ENCODE results near the gene GCFC2. TPM values are rescaled to one million over a fixed set of nuclear protein-coding genes. Genes with fewer than 3 reads are reported as not detected.

GCFC2 gene
- polyA plus RNA-seq, 3 donors = 5.5 to 10.9 (median 9.0) TPM

DNA sequence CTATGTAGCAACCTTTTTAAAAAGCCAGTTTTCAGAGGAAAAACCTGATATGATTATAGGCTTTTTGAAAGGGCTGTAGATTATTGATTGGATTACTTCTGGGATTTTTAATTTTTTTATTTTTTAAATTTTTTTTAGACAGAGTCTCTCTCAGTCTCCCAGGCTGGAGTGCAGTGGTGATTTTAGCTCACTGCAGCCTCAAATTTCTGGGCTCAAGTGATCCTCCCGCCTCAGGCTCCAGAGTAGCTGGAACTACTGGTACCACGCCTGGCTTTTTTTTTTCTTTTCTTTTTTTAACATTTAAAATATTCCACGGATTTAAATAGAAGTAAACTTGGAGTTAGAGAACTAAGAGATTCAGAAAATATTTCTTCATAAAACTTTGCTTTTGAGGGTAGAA is 62.9 kb downstream of the GCFC2 start:
- Histone ChIP-seq H3K4me1 (ENCODE audit: control insufficient read depth in 1 of 2, insufficient read depth in 2 of 2, low read length in 2 of 2) (peaks cover 8 to 10% of the 10 kb centered on the region in 2 donors), H3K4me3 (replicated peaks in 1 of 3; ENCODE audit: low read depth in 2 of 3, low read length in 3 of 3) (peak overlapping the region in 1 of 3 experiments; percentile 94), H3K79me2 (ENCODE audit: insufficient read depth, low read length) (peaks cover 13% of the 10 kb centered on the region), H3K4me2 (replicated peaks; ENCODE audit: extremely low read depth, low read length, poor library complexity, severe bottlenecking) (peak overlapping the region; percentile 86), H3K9ac (ENCODE audit: insufficient read depth, low read length, poor library complexity, severe bottlenecking) (peak overlapping the region; percentile 88), H3K9me3 (replicated peaks in 1 of 2; ENCODE audit: control insufficient read depth in 1 of 2, insufficient read depth in 1 of 2, low read length in 2 of 2) (no peaks in the 10 kb centered on the region), H3K27ac (ENCODE audit: low read depth in 1 of 2, low read length in 2 of 2) (no peak overlapping the region), H3K27me3 (ENCODE audit: control insufficient read depth in 2 of 2, insufficient read depth in 2 of 2, low read length in 2 of 2) (no peaks in the 10 kb centered on the region), H2AFZ (ENCODE audit: insufficient read depth, low read depth, low read length, poor library complexity, severe bottlenecking) (peak overlapping the region; percentile 98), H4K20me1 (ENCODE audit: insufficient read depth, low read length) (no peaks in the 10 kb centered on the region), H3K36me3 (replicated peaks in 1 of 2; ENCODE audit: control insufficient read depth in 1 of 2, insufficient read depth in 2 of 2, low read length in 2 of 2) (peaks cover 31 to 42% of the 10 kb centered on the region in 2 donors)
- H3K36me3 Mint-ChIP-seq = peaks cover 34 to 35% of the 10 kb centered on the region in 2 donors
- peaks cover 6% of the 10 kb centered on the region for H3K4me1 Mint-ChIP-seq
- peaks cover 0 to 3% (median 0%) of the 10 kb centered on the region in 7 donors for H3K9me3 Mint-ChIP-seq
- H3K27ac Mint-ChIP-seq = no peak overlapping the region
- WGBS (ENCODE audit: insufficient coverage) = no CpG with 5 or more reads among the region's 3 CpGs
- intact Hi-C loops (cut with micrococcal nuclease) = no loop called here
- DNase-seq = no peak
- peak overlapping the region; percentile 92 for H3K4me3 Mint-ChIP-seq
- TF ChIP-seq, protein P1, sequence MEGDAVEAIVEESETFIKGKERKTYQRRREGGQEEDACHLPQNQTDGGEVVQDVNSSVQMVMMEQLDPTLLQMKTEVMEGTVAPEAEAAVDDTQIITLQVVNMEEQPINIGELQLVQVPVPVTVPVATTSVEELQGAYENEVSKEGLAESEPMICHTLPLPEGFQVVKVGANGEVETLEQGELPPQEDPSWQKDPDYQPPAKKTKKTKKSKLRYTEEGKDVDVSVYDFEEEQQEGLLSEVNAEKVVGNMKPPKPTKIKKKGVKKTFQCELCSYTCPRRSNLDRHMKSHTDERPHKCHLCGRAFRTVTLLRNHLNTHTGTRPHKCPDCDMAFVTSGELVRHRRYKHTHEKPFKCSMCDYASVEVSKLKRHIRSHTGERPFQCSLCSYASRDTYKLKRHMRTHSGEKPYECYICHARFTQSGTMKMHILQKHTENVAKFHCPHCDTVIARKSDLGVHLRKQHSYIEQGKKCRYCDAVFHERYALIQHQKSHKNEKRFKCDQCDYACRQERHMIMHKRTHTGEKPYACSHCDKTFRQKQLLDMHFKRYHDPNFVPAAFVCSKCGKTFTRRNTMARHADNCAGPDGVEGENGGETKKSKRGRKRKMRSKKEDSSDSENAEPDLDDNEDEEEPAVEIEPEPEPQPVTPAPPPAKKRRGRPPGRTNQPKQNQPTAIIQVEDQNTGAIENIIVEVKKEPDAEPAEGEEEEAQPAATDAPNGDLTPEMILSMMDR (IDR thresholded peaks at IDR 0.05) = no peak
- H3K27me3 Mint-ChIP-seq (ENCODE audit: low read depth in 3 of 3) = no peaks in the 10 kb centered on the region

DNA sequence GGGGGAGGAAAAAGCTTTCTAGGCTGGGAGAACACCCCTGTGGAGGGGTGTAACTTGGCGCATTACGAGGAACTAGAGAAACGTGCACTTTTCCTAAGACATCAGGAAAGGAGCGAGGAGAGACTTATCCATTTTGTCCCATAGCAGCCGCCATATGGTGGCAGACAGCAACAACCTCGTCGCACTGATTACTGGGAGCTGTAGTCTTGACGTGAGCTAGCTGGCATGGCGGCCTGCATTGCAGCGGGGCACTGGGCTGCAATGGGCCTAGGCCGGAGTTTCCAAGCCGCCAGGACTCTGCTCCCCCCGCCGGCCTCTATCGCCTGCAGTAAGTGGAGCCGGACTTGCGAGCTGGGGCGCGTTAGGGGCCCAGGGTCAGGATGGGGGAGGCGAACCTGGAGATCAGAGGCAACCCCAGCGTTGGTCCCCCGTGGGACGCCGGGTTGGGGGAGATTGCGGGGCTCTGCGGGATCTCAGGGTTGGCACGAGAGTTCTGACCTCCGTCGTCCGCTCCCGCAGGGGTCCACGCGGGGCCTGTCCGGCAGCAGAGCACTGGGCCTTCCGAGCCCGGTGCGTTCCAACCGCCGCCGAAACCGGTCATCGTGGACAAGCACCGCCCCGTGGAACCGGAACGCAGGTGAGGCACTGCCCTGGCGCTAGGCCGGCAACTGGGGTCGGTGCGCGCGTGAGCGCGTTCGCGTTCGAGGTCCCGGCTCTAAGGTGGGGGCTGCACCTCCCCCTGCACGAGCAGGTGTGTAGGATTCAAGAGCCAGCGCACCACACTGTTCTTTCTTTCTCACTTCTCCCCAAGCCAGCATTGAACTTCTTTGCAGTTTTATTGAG is 63.9 kb downstream of the GCFC2 start, which contains the start of gene MRPL19:
TSS of gene MRPL19 (plus strand) at position 201 of the 843 bp plus-strand sequence. CDS start at position 226, 25 bp downstream.
- DNase-seq = peak; percentile 66 to 79 (median 79)
- Mint-ChIP-seq H3K9me3 (peaks cover 0 to 3% (median 0%) of the 10 kb centered on the region in 7 donors), H3K27me3 (ENCODE audit: low read depth in 3 of 3) (no peaks in the 10 kb centered on the region), H3K36me3 (peaks cover 26 to 27% of the 10 kb centered on the region in 2 donors), H3K4me1 (peaks cover 6% of the 10 kb centered on the region), H3K4me3 (peak within 1 kb of the TSS; percentile 92), H3K27ac (peak within 1 kb of the TSS in 5 of 7 donors; percentile 54 to 88 (median 79))
- H3K27me3 ChIP-seq (ENCODE audit: control insufficient read depth in 2 of 2, insufficient read depth in 2 of 2, low read length in 2 of 2) = no peaks in the 10 kb centered on the region
- 0% methylated on average over 56 of the region's 60 CpGs for WGBS (ENCODE audit: insufficient coverage)
- H3K9me3 ChIP-seq (replicated peaks in 1 of 2; ENCODE audit: control insufficient read depth in 1 of 2, insufficient read depth in 1 of 2, low read length in 2 of 2) = no peaks in the 10 kb centered on the region
- TF ChIP-seq, protein P1 (IDR thresholded peaks at IDR 0.05) = no peak
- peaks cover 21 to 32% of the 10 kb centered on the region in 2 donors for H3K36me3 ChIP-seq (replicated peaks in 1 of 2; ENCODE audit: control insufficient read depth in 1 of 2, insufficient read depth in 2 of 2, low read length in 2 of 2)
- H3K79me2 ChIP-seq (ENCODE audit: insufficient read depth, low read length) = peaks cover 13% of the 10 kb centered on the region
- no peaks in the 10 kb centered on the region for H4K20me1 ChIP-seq (ENCODE audit: insufficient read depth, low read length)
- H3K27ac ChIP-seq (ENCODE audit: low read depth in 1 of 2, low read length in 2 of 2) = peak within 1 kb of the TSS in 1 of 2 donors; percentile 81
- H3K9ac ChIP-seq (ENCODE audit: insufficient read depth, low read length, poor library complexity, severe bottlenecking) = peak within 1 kb of the TSS; percentile 88
- H3K4me2 ChIP-seq (replicated peaks; ENCODE audit: extremely low read depth, low read length, poor library complexity, severe bottlenecking) = peak within 1 kb of the TSS; percentile 86
- H3K4me1 ChIP-seq (ENCODE audit: control insufficient read depth in 1 of 2, insufficient read depth in 2 of 2, low read length in 2 of 2) = peaks cover 8 to 10% of the 10 kb centered on the region in 2 donors
- H3K4me3 ChIP-seq (replicated peaks in 1 of 3; ENCODE audit: low read depth in 2 of 3, low read length in 3 of 3) = peak within 1 kb of the TSS; percentile 55 to 94 (median 89)
- intact Hi-C loops (cut with micrococcal nuclease) = no loop called here
- H2AFZ ChIP-seq (ENCODE audit: insufficient read depth, low read depth, low read length, poor library complexity, severe bottlenecking) = peak within 1 kb of the TSS; percentile 98

Measured in CD14-positive monocyte (primary cell).